HepG2 (cell line): ENCODE data around the gene SMAD6. TPM values are rescaled to one million over a fixed set of nuclear protein-coding genes. Genes with fewer than 3 reads are reported as not detected.

Source experiments
- PAXIP1 ChIP-seq: sonication (generic); formaldehyde crosslinking; conservative IDR thresholded peaks from 2 replicates; pipeline ENCODE4 v1.4.0; 2020; ENCODE audit warnings: mild to moderate bottlenecking, missing genetic modification reagents, moderate library complexity
- U2AF2 ChIP-seq: fragments of 200-400 bp; formaldehyde crosslinking; IDR thresholded peaks from 2 replicates; pipeline ENCODE4 v1.6.1; 2017; ENCODE audit warnings: low read depth, mild to moderate bottlenecking, low read length
- USF2 ChIP-seq, 2 experiments: sonication (generic) in 1 of 2; formaldehyde crosslinking in 1 of 2; IDR thresholded peaks; 2 replicates each; pipeline versions ENCODE4 v1.5.1 to v1.6.1; 2011 to 2020; ENCODE audit warnings: borderline replicate concordance in 1 of 2, low read depth in 1 of 2, low read length in 1 of 2, mild to moderate bottlenecking in 1 of 2, missing genetic modification reagents in 1 of 2, moderate library complexity in 1 of 2
- ZBTB38 ChIP-seq: sonication (generic); formaldehyde crosslinking; IDR thresholded peaks from 2 replicates; pipeline ENCODE4 v1.5.1; 2020; ENCODE audit warnings: mild to moderate bottlenecking, missing genetic modification reagents
- ZBTB49 ChIP-seq: sonication (generic); formaldehyde crosslinking; IDR thresholded peaks from 2 replicates; pipeline ENCODE4 v1.4.0; 2020; ENCODE audit warnings: missing genetic modification reagents, borderline replicate concordance
- ZNF224 ChIP-seq: sonication (generic); formaldehyde crosslinking; IDR thresholded peaks from 2 replicates; pipeline ENCODE4 v1.5.0; 2020; ENCODE audit warnings: mild to moderate bottlenecking, missing genetic modification reagents
- ZNF496 ChIP-seq: sonication (generic); formaldehyde crosslinking; IDR thresholded peaks from 2 replicates; pipeline ENCODE4 v1.8.1; 2023; ENCODE audit warnings: mild to moderate bottlenecking, moderate library complexity, missing genetic modification reagents; ENCODE audit not compliant: insufficient replicate concordance
- ZNF83 ChIP-seq: sonication (generic); formaldehyde crosslinking; IDR thresholded peaks from 2 replicates; pipeline ENCODE4 v1.4.0; 2020; ENCODE audit warnings: missing genetic modification reagents, mild to moderate bottlenecking, borderline replicate concordance
- polyA plus RNA-seq, 8 experiments: library from polyadenylated mRNA; depleted of rRNA in 3 of 8; stranded (reverse) in 7 of 8; unstranded in 1 of 8; fragments of >200 nt; fragmentation: Illumina TruSeq in 4 of 8; extraction: Trizol in 4 of 8; gene quantifications; 2 replicates each; pipeline versions ENCODE4 v1.2.1 to v1.2.3, GENCODE V29; 2011 to 2016; ENCODE audit warnings: low read depth in 4 of 8, missing spikeins in 1 of 8, mixed read lengths in 1 of 8; ENCODE audit not compliant: insufficient read depth in 1 of 8
- total RNA-seq, 5 experiments: library from RNA; depleted of rRNA; stranded (reverse); fragments of >200 nt; fragmentation: Illumina TruSeq; extraction: Trizol; gene quantifications; 2 replicates each; pipeline ENCODE4 v1.2.3, GENCODE V29; 2016; ENCODE audit warnings: low read depth in 1 of 5
- TF ChIP-seq, protein P1 (sequence below): sonication (generic); formaldehyde crosslinking; IDR thresholded peaks from 2 replicates; pipeline ENCODE4 v1.4.0; 2020; ENCODE audit warnings: missing genetic modification reagents; ENCODE audit errors: not compliant biosample characterization
- TF ChIP-seq, protein P2 (sequence below): IDR thresholded peaks from 2 replicates; pipeline ENCODE4 v1.6.1; 2012; ENCODE audit warnings: inconsistent platforms
- TF ChIP-seq, protein P3 (sequence below): sonication (generic); formaldehyde crosslinking; conservative IDR thresholded peaks from 2 replicates; pipeline ENCODE4 v1.5.0; 2020; ENCODE audit warnings: missing genetic modification reagents
- TF ChIP-seq, protein P4 (sequence below): sonication (generic); formaldehyde crosslinking; IDR thresholded peaks from 2 replicates; pipeline ENCODE4 v1.5.0; 2020; ENCODE audit warnings: missing genetic modification reagents, mild to moderate bottlenecking, borderline replicate concordance

SMAD6 gene
- total and polyA plus RNA-seq, 2 of the 13 experiments (the other 11 are each of a cell fraction or from before 2014, with no cell fraction given), result 3.3 to 4.4 TPM

- TF ChIP-seq, protein P1, sequence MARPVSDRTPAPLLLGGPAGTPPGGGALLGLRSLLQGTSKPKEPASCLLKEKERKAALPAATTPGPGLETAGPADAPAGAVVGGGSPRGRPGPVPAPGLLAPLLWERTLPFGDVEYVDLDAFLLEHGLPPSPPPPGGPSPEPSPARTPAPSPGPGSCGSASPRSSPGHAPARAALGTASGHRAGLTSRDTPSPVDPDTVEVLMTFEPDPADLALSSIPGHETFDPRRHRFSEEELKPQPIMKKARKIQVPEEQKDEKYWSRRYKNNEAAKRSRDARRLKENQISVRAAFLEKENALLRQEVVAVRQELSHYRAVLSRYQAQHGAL, result no peak
- TF ChIP-seq ZNF224 (CRISPR knock-in tag) (no peak), USF2 (IDR thresholded peaks at IDR 0.05; ENCODE audit: low read depth, low read length) (no peak), USF2 (CRISPR knock-in tag; IDR thresholded peaks at IDR 0.05; ENCODE audit: borderline replicate concordance) (no peak), U2AF2 (no peak), PAXIP1 (CRISPR knock-in tag) (peak; percentile 57), ZNF83 (CRISPR knock-in tag) (no peak), ZNF496 (CRISPR knock-in tag) (no peak), ZBTB38 (CRISPR knock-in tag) (no peak), ZBTB49 (no peak)
- TF ChIP-seq, protein P2, sequence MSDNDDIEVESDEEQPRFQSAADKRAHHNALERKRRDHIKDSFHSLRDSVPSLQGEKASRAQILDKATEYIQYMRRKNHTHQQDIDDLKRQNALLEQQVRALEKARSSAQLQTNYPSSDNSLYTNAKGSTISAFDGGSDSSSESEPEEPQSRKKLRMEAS, result peak; percentile 11; the same call in 1 of the 2 replicates
- TF ChIP-seq, protein P3, sequence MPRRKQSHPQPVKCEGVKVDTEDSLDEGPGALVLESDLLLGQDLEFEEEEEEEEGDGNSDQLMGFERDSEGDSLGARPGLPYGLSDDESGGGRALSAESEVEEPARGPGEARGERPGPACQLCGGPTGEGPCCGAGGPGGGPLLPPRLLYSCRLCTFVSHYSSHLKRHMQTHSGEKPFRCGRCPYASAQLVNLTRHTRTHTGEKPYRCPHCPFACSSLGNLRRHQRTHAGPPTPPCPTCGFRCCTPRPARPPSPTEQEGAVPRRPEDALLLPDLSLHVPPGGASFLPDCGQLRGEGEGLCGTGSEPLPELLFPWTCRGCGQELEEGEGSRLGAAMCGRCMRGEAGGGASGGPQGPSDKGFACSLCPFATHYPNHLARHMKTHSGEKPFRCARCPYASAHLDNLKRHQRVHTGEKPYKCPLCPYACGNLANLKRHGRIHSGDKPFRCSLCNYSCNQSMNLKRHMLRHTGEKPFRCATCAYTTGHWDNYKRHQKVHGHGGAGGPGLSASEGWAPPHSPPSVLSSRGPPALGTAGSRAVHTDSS (CRISPR knock-in tag), result no peak
- TF ChIP-seq, protein P4, sequence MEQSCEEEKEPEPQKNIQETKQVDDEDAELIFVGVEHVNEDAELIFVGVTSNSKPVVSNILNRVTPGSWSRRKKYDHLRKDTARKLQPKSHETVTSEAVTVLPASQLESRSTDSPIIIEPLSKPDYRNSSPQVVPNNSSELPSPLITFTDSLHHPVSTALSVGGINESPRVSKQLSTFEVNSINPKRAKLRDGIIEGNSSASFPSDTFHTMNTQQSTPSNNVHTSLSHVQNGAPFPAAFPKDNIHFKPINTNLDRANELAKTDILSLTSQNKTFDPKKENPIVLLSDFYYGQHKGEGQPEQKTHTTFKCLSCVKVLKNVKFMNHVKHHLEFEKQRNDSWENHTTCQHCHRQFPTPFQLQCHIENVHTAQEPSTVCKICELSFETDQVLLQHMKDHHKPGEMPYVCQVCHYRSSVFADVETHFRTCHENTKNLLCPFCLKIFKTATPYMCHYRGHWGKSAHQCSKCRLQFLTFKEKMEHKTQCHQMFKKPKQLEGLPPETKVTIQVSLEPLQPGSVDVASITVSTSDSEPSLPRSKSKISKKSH (CRISPR knock-in tag), result no peak
These were observed 77.4 kb downstream of the SMAD6 start (continued) for GRCh38 chr15:66779331-66780009.
